ENCODE data around the gene FAM90A1.
"Not testable (repeated sequence)": the region's sequence is repeated elsewhere in the genome, so short reads cannot be mapped to it uniquely, and the experiment has no call there.

FAM90A1 gene

GRCh38 chr12:8226992-8227731, at the start of gene FAM90A1:
Gene FAM90A1, minus strand, starts transcription at chr12:8227618. Its CDS starts 2,786 bp downstream, at chr12:8224832.
- not testable (repeated sequence) for DNase-seq (ENCODE audit: low spot score)

GRCh38 chr12:8276397-8276796, 49.0 kb upstream of the FAM90A1 start:
- DNase-seq (ENCODE audit: low spot score) = not testable (repeated sequence)

- not testable (repeated sequence) for DNase-seq (ENCODE audit: low spot score)
Observed at GRCh38 chr12:8266706-8267105, 39.3 kb upstream of the FAM90A1 start.

- not testable (repeated sequence) for DNase-seq (ENCODE audit: low spot score)
Observed at GRCh38 chr12:8264236-8264635, 36.8 kb upstream of the FAM90A1 start.

- not testable (repeated sequence) for DNase-seq (ENCODE audit: low spot score)
Observed at GRCh38 chr12:8261111-8261554, 33.7 kb upstream of the FAM90A1 start.

- DNase-seq (ENCODE audit: low spot score) = not testable (repeated sequence)
Observed at GRCh38 chr12:8256356-8256755, 28.9 kb upstream of the FAM90A1 start.

GRCh38 chr12:8254705-8255104, 27.3 kb upstream of the FAM90A1 start:
- not testable (repeated sequence) for DNase-seq (ENCODE audit: low spot score)

- not testable (repeated sequence) for DNase-seq (ENCODE audit: low spot score)
Observed at GRCh38 chr12:8252056-8252818, 24.8 kb upstream of the FAM90A1 start.

- not testable (repeated sequence) for DNase-seq (ENCODE audit: low spot score)
Observed at GRCh38 chr12:8251616-8252015, 24.2 kb upstream of the FAM90A1 start.

- not testable (repeated sequence) for DNase-seq (ENCODE audit: low spot score)
Observed at GRCh38 chr12:8246941-8247535, 19.6 kb upstream of the FAM90A1 start.

GRCh38 chr12:8243682-8244161, 16.3 kb upstream of the FAM90A1 start:
- DNase-seq (ENCODE audit: low spot score) = not testable (repeated sequence)

GRCh38 chr12:8242880-8243681, 15.7 kb upstream of the FAM90A1 start:
- peak; percentile 76 for DNase-seq (ENCODE audit: low spot score)

- DNase-seq (ENCODE audit: low spot score) = not testable (repeated sequence)
Observed at GRCh38 chr12:8242622-8242879, 15.1 kb upstream of the FAM90A1 start.

GRCh38 chr12:8241917-8242621, 14.7 kb upstream of the FAM90A1 start:
- DNase-seq (ENCODE audit: low spot score) = peak; percentile 9

GRCh38 chr12:8240340-8241114, 13.1 kb upstream of the FAM90A1 start:
- DNase-seq (ENCODE audit: low spot score) = not testable (repeated sequence)

- DNase-seq (ENCODE audit: low spot score) = not testable (repeated sequence)
Observed at GRCh38 chr12:8237031-8237430, 9.6 kb upstream of the FAM90A1 start.

- not testable (repeated sequence) for DNase-seq (ENCODE audit: low spot score)
Observed at GRCh38 chr12:8235316-8236157, 8.1 kb upstream of the FAM90A1 start.

- DNase-seq (ENCODE audit: low spot score) = not testable (repeated sequence)
Observed at GRCh38 chr12:8234746-8235145, 7.3 kb upstream of the FAM90A1 start.

- DNase-seq (ENCODE audit: low spot score) = not testable (repeated sequence)
Observed at GRCh38 chr12:8233935-8234495, 6.6 kb upstream of the FAM90A1 start.
